Inferior parietal cortex (tissue), 1 donor: Measurements from ENCODE around the gene MARS1.

Experiments used
- DNase-seq: peaks from one replicate; pipeline ENCODE4 v3.0.0-alpha.2; 2016; ENCODE audit errors: extremely low spot score

Gene MARS1

GRCh38 chr12:57530396-57531142, 42.7 kb downstream of the MARS1 start:
- no peak for DNase-seq

- DNase-seq: no peak
These were observed 44.0 kb downstream of the MARS1 start for GRCh38 chr12:57531836-57532235.

GRCh38 chr12:57533108-57533507, 45.2 kb downstream of the MARS1 start:
- DNase-seq: no peak

GRCh38 chr12:57534250-57534649, 46.4 kb downstream of the MARS1 start:
- no peak for DNase-seq

GRCh38 chr12:57534991-57535543, 47.2 kb downstream of the MARS1 start:
- DNase-seq: no peak

GRCh38 chr12:57535764-57536596, 48.1 kb downstream of the MARS1 start:
- no peak for DNase-seq

GRCh38 chr12:57536597-57536942, 48.7 kb downstream of the MARS1 start:
- DNase-seq: no peak

- peak; percentile 17 for DNase-seq
These were observed 51.4 kb downstream of the MARS1 start for GRCh38 chr12:57539134-57539768.

- no peak for DNase-seq
These were observed 53.1 kb downstream of the MARS1 start for GRCh38 chr12:57541001-57541400.

GRCh38 chr12:57541717-57542116, 53.8 kb downstream of the MARS1 start:
- no peak for DNase-seq

- peak; percentile 31 for DNase-seq
These were observed 55.7 kb downstream of the MARS1 start for GRCh38 chr12:57543581-57543980.

GRCh38 chr12:57545809-57546437, 58.1 kb downstream of the MARS1 start:
- DNase-seq: no peak

- DNase-seq: no peak
These were observed 58.8 kb downstream of the MARS1 start, which contains the start of gene DCTN2 for GRCh38 chr12:57546438-57547287. TSS of gene DCTN2 (minus strand) at chr12:57547192. CDS start at chr12:57547063, 129 bp downstream.

- peak; percentile 97 for DNase-seq
These were observed 59.6 kb downstream of the MARS1 start for GRCh38 chr12:57547288-57548012.

- no peak for DNase-seq
These were observed 60.1 kb downstream of the MARS1 start for GRCh38 chr12:57548013-57548315.

- DNase-seq: no peak
These were observed 60.6 kb downstream of the MARS1 start for GRCh38 chr12:57548488-57548887.

GRCh38 chr12:57549203-57549908, 61.5 kb downstream of the MARS1 start:
- no peak for DNase-seq

GRCh38 chr12:57549909-57550640, 62.2 kb downstream of the MARS1 start, which contains the start of gene KIF5A:
TSS of gene KIF5A (plus strand) at chr12:57550044. CDS start at chr12:57550272, 228 bp downstream.
- peak; percentile 64 for DNase-seq
